ENCODE data around the gene DIDO1. TPM values are rescaled to one million over a fixed set of nuclear protein-coding genes. Genes with fewer than 3 reads are reported as not detected.
A peak's percentile ranks its signal among the peaks of the same experiment; 100 is the strongest.

Gene DIDO1
- total and polyA plus RNA-seq, 2 of the 13 experiments (the other 11 are each of a cell fraction or from before 2014, with no cell fraction given), result 75.0 to 75.1 TPM

GRCh38 chr20:62916703-62917476 lies 9.4 kb downstream of the DIDO1 start (continued):
- no peak for TF ChIP-seq AFF4 (CRISPR knock-in tag; IDR thresholded peaks at IDR 0.05)
- peak; percentile 91 for TF ChIP-seq ZNF280D (CRISPR knock-in tag; IDR thresholded peaks at IDR 0.05)
- peak; percentile 99 for TF ChIP-seq MED1 (CRISPR knock-in tag; IDR thresholded peaks at IDR 0.05)
- peak; percentile 87; the same call in 1 of the 2 replicates for TF ChIP-seq ZNF33B (CRISPR knock-in tag; IDR thresholded peaks at IDR 0.05)
- peak; percentile 35 for TF ChIP-seq XRCC5 (optimal IDR thresholded peaks at IDR 0.05; ENCODE audit: low read length)
- TF ChIP-seq IKZF4 (CRISPR knock-in tag; IDR thresholded peaks at IDR 0.05; ENCODE audit: borderline replicate concordance, low read depth, not compliant biosample characterization), result peak; percentile 69
- TF ChIP-seq DBP (CRISPR knock-in tag; IDR thresholded peaks at IDR 0.05; ENCODE audit: not compliant biosample characterization), result no peak
- TF ChIP-seq YEATS4 (CRISPR knock-in tag; IDR thresholded peaks at IDR 0.05; ENCODE audit: borderline replicate concordance), result peak; percentile 90
- TF ChIP-seq ZNF577 (CRISPR knock-in tag; IDR thresholded peaks at IDR 0.05; ENCODE audit: borderline replicate concordance, low read depth), result no peak
- TF ChIP-seq TCF7L2 (IDR thresholded peaks at IDR 0.05; ENCODE audit: low read depth, low read length), result no peak
- TF ChIP-seq ZNF629 (CRISPR knock-in tag; conservative IDR thresholded peaks at IDR 0.05), result peak; percentile 59
- TF ChIP-seq, protein P1, sequence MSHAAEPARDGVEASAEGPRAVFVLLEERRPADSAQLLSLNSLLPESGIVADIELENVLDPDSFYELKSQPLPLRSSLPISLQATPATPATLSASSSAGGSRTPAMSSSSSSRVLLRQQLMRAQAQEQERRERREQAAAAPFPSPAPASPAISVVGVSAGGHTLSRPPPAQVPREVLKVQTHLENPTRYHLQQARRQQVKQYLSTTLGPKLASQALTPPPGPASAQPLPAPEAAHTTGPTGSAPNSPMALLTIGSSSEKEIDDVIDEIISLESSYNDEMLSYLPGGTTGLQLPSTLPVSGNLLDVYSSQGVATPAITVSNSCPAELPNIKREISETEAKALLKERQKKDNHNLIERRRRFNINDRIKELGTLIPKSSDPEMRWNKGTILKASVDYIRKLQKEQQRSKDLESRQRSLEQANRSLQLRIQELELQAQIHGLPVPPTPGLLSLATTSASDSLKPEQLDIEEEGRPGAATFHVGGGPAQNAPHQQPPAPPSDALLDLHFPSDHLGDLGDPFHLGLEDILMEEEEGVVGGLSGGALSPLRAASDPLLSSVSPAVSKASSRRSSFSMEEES (CRISPR knock-in tag; IDR thresholded peaks at IDR 0.05), result peak; percentile 92
- peak; percentile 67; the same call in 1 of the 2 replicates for TF ChIP-seq ZNF782 (CRISPR knock-in tag; IDR thresholded peaks at IDR 0.05; ENCODE audit: borderline replicate concordance)
- TF ChIP-seq, protein P2, sequence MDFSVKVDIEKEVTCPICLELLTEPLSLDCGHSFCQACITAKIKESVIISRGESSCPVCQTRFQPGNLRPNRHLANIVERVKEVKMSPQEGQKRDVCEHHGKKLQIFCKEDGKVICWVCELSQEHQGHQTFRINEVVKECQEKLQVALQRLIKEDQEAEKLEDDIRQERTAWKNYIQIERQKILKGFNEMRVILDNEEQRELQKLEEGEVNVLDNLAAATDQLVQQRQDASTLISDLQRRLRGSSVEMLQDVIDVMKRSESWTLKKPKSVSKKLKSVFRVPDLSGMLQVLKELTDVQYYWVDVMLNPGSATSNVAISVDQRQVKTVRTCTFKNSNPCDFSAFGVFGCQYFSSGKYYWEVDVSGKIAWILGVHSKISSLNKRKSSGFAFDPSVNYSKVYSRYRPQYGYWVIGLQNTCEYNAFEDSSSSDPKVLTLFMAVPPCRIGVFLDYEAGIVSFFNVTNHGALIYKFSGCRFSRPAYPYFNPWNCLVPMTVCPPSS (IDR thresholded peaks at IDR 0.05), result no peak
- no peak for TF ChIP-seq PBX3 (CRISPR knock-in tag; IDR thresholded peaks at IDR 0.05; ENCODE audit: borderline replicate concordance)
- peak; percentile 90 for TF ChIP-seq HMG20B (CRISPR knock-in tag; conservative IDR thresholded peaks at IDR 0.05)

All from HepG2 (cell line).